HG03432 (cell line): ENCODE measurements around the gene ZNG1A.
"Not testable (repeated sequence)": the region's sequence is repeated elsewhere in the genome, so short reads cannot be mapped to it uniquely, and the experiment has no call there.

Experiments
- ATAC-seq: cut with Tn5 transposase; IDR thresholded peaks from one replicate; pipeline ENCODE4 v1.9.1; 2021; ENCODE audit warnings: mild to moderate bottlenecking, moderate library complexity; ENCODE audit not compliant: unreplicated experiment

ZNG1A gene

DNA sequence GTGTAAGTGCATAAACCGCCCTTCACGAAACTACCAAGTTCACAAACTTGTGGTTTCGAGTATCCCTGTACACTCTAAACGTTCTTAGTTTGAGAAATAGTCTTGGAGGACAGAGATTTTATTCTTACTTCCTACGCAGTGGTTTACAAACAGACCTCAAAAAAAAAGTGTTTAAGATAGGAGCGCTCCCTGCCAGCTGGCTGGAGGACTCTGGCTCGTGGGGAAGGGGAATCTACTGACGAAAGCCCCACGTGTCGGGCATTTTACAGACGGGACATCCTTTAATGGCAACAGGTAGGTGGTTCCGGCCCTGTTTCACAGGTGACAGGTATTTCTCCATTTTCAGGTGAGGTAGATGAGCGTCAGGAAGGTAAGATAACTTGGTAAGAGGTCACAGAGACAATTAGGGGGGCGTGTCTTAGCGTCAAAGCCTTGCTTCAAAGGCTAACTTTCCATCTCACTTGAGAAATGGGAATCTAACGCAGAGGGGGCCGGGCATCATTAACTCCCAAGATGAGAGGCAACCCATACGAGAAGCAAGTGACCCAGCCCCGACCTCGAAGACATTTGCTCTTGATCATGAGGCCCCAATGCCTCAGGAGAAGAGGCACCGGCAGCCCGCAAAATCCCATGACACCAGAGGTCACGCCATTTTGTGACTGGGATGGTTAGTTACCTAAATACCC lies 573 bp downstream of the ZNG1A start:
- ATAC-seq = not testable (repeated sequence)

- not testable (repeated sequence) for ATAC-seq
These were observed 9.1 kb downstream of the ZNG1A start for GRCh38 chr9:169757-170156.

DNA sequence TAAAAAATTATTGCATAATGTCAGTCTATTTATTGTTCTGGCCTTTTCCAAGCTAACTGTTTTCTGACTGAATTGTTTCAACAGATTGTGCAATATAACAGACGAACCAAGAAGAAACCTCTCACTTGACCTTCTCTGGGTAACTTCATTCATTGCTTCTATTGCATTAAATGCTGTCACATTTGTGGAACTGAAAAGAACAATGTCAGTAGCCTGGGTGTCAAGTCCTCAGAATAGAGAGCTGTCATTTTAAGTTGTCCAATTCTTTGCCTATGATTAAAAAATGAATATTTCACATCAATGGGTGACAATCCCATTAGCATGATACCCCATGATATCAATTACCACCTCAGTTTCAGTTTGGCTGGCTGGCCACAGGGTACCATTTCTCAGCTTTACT lies 19.0 kb downstream of the ZNG1A start:
- not testable (repeated sequence) for ATAC-seq

DNA sequence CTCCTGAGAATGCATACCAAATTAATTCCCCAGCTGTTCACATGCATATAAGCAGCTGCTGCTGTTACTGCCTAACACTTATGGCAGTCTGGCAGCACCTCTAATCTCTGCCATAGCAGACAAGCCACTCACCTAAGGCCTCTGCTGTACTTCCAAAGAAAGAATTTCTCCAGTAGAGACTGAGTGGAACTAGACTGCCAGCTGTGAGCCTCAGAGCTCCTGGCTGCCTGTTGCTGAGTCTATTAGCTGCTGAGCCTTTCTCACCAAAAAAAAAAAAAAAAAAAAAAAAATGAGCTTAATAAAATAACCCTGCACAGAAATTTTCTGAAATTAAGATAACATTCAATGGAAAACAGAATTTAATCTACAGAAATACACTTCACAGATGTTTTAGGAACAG lies 27.7 kb downstream of the ZNG1A start:
- ATAC-seq = not testable (repeated sequence)

GRCh38 chr9:139880-140279 lies 39.0 kb downstream of the ZNG1A start:
- not testable (repeated sequence) for ATAC-seq

GRCh38 chr9:117995-118467 lies 60.8 kb downstream of the ZNG1A start, which contains the start of gene FOXD4:
Gene FOXD4, minus strand, starts transcription at chr9:118417. Its CDS starts 298 bp downstream, at chr9:118119.
- ATAC-seq = not testable (repeated sequence)

- not testable (repeated sequence) for ATAC-seq
These were observed 61.5 kb downstream of the ZNG1A start for GRCh38 chr9:117144-117994.

DNA sequence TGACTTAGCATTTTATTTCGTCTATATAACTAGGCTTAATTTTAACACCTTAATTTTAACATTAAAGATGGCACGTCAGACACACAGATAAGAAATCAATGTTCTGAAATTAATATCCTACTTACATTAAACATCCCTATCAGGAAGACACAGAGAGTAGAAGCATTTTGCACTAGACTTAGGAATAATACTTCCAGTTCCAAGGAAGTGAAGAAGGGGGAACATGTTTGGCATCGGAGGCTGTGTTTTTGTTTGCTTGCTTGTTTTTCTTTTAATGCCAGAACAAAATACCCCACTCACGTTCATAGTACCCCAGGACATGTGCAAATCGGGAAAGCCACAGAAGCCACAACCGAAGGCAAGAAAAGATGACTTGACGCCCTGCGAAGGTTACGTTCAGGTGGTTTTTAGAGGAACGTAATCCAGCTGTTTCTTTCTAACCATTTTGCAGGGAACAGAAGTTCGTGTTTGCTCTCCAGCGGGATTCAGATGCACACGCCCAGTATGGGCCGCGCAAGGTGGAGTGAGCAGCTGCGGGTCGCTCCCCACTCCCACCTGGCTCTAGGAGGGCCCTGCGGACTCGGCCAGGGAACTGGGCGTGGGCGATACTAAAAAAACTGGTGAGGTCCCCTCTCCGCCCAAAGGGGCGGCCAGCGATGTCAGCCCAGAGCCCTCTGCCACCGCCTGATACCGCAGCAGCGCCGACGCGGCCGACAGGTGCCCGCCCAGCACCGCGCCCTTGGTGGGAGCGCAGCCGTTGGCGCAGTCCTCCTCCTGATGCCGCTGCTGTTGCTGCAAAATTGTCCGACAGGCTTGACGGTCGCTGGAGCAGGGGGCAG lies 62.4 kb downstream of the ZNG1A start:
- not testable (repeated sequence) for ATAC-seq

- ATAC-seq = not testable (repeated sequence)
These were observed 63.8 kb downstream of the ZNG1A start for GRCh38 chr9:115118-115451.

DNA sequence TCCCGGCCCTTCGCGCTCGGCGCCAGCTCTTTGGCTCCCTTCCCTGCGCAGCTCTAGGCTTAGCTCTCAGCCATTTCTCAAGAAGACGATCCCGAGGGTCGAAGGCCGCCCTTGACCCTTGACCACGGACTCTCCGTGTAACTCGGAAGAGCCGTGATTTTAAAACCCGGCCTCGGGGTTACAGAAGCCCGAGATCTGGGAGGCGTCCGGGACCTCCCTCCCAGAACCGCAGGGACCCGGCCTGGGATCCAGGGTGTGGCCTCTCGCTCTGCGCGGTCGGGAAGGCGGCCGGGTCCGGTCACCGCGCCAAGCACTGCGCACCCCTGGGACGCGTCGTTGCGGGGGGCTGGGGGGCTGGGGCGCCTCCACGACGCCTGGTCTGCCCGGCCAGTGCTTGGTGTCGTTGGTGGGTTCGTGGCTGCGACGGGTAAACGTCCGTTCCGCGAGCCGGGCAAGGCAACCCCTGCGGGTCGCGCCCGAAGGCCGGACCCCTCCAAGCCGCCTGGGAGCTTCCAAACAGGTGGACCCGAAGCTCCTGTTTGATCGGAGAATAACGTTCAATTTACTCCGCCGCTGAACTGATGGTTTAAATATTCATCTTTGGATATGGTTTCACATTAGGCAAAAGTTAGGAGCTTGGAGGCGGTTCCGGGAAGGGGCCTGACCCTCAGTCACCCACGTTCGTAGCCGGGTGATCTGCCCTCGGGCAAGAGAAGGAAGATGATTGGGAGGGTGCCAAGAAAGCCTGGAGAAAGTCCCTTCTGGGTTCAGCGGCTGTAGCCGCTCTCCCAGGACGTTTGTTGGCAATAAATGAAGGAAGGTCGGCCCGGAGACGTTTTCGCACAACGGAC lies 64.4 kb downstream of the ZNG1A start:
- peak; percentile 27 for ATAC-seq

DNA sequence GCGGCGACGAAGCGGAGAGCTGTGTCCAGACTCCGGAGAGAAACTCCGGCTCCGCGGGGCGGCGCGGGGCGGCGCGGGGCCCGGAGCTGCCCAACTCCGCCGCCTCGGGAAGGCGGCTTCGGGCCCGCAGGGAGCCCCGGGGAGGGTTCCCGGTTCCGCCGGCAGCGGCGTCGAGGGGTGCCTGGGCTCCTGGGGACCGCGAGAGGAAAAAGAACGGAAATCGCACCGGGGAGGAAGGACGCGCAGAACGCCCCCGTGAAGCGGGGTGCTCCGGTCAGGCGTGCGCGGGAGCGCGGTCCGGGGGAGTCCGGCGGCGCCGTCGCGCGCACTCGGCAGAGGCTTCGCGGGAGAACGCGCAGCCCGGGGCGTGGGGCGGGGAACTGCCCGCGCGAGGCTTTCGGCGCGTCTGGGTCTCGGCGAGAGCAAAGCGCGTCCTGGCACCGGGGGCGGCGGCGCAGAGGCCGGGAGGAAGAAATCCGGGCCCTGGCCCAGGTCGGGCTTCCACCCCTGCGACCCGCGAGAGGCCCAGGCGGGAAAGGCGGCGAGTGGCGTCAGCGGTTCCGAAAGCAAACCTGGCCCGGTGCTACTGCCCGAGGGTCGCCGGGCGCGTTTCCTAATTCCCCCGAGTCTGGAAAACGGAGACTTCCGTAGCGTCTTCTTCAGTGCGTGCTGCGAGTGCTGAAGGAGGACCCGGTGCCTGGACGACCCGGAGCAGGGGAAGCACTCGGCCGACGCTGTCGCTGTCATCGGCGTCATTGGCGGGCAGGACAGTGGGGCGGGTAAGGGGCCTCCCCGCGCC lies 65.2 kb downstream of the ZNG1A start:
- peak; percentile 78 for ATAC-seq

DNA sequence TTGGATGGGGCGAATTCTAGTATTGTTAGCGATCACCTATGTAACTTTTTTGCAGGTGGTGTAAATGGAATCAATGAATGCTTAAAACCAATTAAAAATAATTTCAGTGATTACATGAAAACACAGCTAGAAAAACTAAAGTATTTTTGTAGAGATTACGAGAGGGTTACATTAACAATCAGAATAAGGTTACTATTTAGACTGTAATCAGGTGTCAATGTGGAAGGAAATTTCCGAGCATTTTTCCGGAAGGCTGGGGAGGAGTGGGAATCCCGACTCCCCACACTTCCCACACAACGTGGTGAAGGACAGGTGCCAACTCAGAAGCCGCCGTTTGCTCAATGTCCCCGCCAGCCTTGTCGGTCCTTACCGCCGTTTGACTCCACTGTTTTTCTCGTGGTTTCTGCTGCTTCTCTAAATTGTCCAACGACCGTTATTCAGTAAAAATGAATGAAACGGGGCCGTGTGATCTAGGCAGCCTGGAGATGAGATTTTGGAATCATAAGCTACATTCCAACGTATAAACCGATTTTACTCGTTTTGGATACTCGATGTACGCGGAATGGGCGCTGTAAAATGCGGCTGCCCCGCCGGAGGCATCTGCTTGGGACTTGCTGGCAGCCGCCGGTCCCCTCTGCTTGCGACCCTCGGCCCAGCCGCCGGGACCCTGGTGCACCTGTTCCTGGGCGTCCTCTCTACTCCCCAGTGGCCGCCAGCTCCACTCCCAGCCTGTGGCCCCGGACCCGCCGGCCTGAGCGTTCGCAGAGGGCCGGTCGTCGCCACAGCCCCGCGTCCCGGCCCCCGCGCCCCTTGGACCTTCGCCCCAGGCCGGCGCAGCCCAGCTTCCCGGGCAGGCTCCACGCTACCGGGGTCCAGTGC lies 66.0 kb downstream of the ZNG1A start:
- peak; percentile 11 for ATAC-seq

DNA sequence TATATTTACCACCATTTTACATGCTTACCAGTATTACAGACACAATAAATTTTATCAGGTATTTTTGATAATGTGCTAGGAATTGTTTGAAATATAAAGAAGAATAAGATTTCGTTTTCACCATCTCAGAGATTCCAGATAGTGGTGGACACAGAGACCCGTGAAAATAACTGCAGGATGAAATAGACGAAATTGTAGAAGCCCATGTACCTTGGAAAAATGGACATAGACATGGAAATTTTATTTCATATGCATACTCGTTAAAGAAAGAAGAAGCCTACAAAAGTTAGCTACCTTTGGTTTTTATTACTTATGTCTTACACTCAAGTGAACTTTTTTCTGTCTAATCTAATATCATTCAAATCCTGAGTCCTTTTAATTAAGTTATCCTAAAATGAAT lies 68.2 kb downstream of the ZNG1A start:
- not testable (repeated sequence) for ATAC-seq

DNA sequence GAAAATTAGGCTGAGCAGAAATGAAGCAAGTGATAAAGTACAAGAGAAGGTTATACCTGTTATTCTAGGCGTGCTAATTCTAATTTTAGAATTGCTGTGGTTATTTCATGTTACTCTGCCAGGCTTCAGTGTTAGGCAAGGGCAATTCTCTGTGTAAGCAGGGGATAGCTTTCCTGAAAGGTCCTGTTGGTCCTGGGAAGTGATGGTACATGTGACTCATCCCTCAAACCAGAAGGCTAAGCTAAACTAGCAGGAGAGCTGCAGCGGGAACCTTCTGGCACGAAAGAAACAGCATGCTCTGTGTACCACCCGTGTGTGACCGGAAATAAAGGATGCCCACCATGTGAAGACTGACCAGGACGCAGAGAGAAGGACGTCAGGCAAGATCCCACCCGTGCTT lies 69.3 kb downstream of the ZNG1A start:
- ATAC-seq = not testable (repeated sequence)

- not testable (repeated sequence) for ATAC-seq
These were observed 69.9 kb downstream of the ZNG1A start for GRCh38 chr9:108742-109495.

GRCh38 chr9:105991-106390 lies 72.9 kb downstream of the ZNG1A start:
- not testable (repeated sequence) for ATAC-seq

DNA sequence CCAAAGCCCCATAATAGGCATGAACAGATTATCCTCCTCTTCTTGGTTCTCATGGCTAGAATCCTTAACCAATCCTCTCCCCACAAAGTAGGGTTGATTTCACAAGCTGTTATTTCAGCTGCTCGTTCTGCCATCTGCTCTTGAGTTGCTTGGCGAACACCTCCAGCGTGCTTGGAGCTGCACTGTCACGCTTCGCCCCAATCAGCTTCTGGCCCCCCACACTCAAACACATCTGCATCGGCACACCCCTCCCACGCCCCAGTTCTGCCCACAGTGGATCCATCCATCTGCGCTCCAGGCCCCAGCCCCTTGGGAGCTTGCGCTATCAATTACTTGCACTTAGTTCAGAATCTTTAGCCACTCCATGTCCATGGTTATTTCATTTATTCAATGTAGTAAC lies 78.4 kb downstream of the ZNG1A start:
- ATAC-seq = not testable (repeated sequence)

DNA sequence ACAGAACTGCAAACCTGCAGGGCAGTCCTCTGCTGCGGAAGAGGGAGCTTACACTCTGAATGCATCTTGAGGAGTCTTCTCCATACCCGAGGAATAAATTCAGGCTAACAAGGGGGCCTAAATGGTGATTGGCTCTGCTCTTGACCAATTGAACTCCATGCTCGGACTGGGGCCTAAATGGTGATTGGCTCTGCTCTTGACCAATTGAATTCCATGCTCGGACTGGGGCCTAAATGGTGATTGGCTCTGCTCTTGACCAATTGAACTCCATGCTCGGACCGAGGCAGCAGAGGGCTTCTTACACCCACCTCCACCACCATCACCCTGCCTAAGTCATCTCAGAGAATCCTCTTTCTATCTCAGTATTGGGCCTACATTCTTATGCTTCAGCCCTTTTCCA lies 79.0 kb downstream of the ZNG1A start:
- not testable (repeated sequence) for ATAC-seq
